Activated T-helper 1 cell treated with anti-CD3 and anti-CD28 coated beads, Interleukin-12 subunit alpha, Interleukin-12 subunit beta, Interleukin-2, Interleukin-4 antibody, amounts not matched to agents 30 ng/mL and 10 ng/mL and 1 ng/mL, durations not matched to agents 14 hours and 24 hours and 36 hours (primary cell): ENCODE results near the gene SYT17. TPM values are rescaled to one million over a fixed set of nuclear protein-coding genes. Genes with fewer than 3 reads are reported as not detected.
"Not testable (repeated sequence)": the region's sequence is repeated elsewhere in the genome, so short reads cannot be mapped to it uniquely, and the experiment has no call there.

Source experiments
- DNase-seq: peaks from one replicate; pipeline ENCODE4 v3.0.0; 2021; ENCODE audit warnings: low spot score
- H3K27ac Mint-ChIP-seq: one replicate; pipeline ENCODE4 v1.8.0; 2021; ENCODE audit warnings: mild to moderate bottlenecking, mixed read lengths
- H3K27me3 Mint-ChIP-seq: one replicate; pipeline ENCODE4 v1.8.0; 2022; ENCODE audit warnings: mild to moderate bottlenecking, moderate library complexity, mixed read lengths; ENCODE audit not compliant: insufficient read depth
- H3K36me3 Mint-ChIP-seq: one replicate; pipeline ENCODE4 v1.8.0; 2021; ENCODE audit warnings: low read depth, mixed read lengths
- H3K4me1 Mint-ChIP-seq: one replicate; pipeline ENCODE4 v1.8.0; 2021; ENCODE audit warnings: low read depth, mixed read lengths
- H3K4me3 Mint-ChIP-seq: one replicate; pipeline ENCODE4 v1.8.0; 2021; ENCODE audit warnings: mild to moderate bottlenecking, moderate library complexity, mixed read lengths
- H3K9me3 Mint-ChIP-seq: one replicate; pipeline ENCODE4 v1.8.0; 2021; ENCODE audit warnings: mixed read lengths
- intact Hi-C: fragments of 100-400 bp; cut with micrococcal nuclease; formaldehyde crosslinking; loops from one replicate; pipeline ENCODE4 v1.15.1; 2024
- total RNA-seq: library from RNA; stranded (reverse); gene quantifications from 2 replicates; pipeline ENCODE4 v1.2.3, GENCODE V29; 2022

SYT17 gene
- total RNA-seq, 1 donor from 2014 or later, result 0.54 TPM

GRCh38 chr16:19183187-19183586 is 15.1 kb downstream of the SYT17 start:
- intact Hi-C loops, result loop anchor here (5.0 kb wide), 1 partner anchor 194 kb away; no protein-coding TSS in a partner anchor
- DNase-seq, result no peak
- Mint-ChIP-seq H3K4me3 (no peak overlapping the region), H3K9me3 (peaks cover 3% of the 10 kb centered on the region), H3K27me3 (no peaks in the 10 kb centered on the region), H3K36me3 (no peaks in the 10 kb centered on the region), H3K27ac (no peak overlapping the region), H3K4me1 (no peaks in the 10 kb centered on the region)

DNA sequence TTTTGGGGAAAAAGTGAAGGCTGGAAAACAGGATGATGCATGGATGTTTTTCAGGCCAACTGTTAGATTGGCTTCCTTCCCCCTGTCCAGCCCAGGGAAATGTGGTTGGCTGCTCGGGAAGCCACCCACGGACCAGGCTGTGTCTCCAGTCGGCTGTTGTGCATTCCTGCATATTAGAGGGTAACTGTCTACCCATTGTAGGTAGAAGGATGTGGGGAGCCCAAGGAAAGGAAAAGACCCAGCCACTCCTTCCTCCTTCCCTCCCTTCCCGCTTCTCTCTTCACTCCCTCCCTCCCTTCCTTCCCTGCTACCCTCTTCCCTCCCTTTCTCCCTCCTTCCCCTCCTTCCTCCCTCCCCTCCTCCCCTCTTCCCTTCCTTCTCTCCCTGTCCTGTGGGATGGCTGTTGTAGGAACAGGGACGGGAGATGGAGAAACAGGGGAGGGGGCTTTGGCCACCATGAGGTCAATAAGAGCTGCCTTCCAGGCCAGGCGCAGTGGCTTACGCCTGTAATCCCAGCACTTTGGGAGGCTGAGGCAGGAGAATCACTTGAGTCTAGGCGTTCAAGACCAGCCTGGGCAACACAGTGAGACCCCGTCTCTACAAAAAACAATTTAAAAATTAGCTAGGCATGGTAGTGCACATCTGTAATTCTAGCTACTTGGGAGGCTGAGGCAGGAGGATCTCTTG is 16.9 kb downstream of the SYT17 start:
- Mint-ChIP-seq H3K9me3 (peaks cover 3% of the 10 kb centered on the region), H3K4me3 (no peak overlapping the region), H3K27ac (no peak overlapping the region), H3K4me1 (no peaks in the 10 kb centered on the region), H3K36me3 (no peaks in the 10 kb centered on the region), H3K27me3 (no peaks in the 10 kb centered on the region)
- DNase-seq, result no peak
- intact Hi-C loops, result loop anchor here (5.0 kb wide), 1 partner anchor 192 kb away; no protein-coding TSS in a partner anchor

DNA sequence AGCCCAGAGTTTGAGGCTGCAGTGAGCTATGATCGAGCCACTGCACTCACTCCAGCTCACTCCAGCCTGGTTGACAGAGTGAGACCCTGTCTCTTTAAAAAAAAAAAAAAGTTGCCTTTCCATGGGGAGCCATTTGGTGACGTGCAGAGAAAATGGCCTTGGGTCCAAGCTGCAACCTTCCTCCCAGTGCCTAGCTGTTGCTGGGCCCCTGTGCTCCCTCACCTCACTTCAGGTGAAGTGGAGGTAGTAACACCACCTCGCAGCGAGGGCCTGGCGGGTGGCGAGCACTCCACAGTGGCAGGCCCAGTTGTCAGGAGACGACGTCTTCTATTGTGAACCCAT is 17.4 kb downstream of the SYT17 start:
- H3K27ac Mint-ChIP-seq, result no peak overlapping the region
- intact Hi-C loops, result no loop called here
- no peaks in the 10 kb centered on the region for H3K27me3 Mint-ChIP-seq
- no peak for DNase-seq
- peaks cover 3% of the 10 kb centered on the region for H3K4me1 Mint-ChIP-seq
- no peak overlapping the region for H3K4me3 Mint-ChIP-seq
- no peaks in the 10 kb centered on the region for H3K36me3 Mint-ChIP-seq
- H3K9me3 Mint-ChIP-seq, result peaks cover 3% of the 10 kb centered on the region

- no peak for DNase-seq
- Mint-ChIP-seq H3K4me1 (peaks cover 5% of the 10 kb centered on the region), H3K36me3 (no peaks in the 10 kb centered on the region), H3K27me3 (no peaks in the 10 kb centered on the region), H3K27ac (no peak overlapping the region), H3K9me3 (peaks cover 3% of the 10 kb centered on the region), H3K4me3 (no peak overlapping the region)
- intact Hi-C loops, result no loop called here
Measured at GRCh38 chr16:19186408-19186807, 18.4 kb downstream of the SYT17 start.

DNA sequence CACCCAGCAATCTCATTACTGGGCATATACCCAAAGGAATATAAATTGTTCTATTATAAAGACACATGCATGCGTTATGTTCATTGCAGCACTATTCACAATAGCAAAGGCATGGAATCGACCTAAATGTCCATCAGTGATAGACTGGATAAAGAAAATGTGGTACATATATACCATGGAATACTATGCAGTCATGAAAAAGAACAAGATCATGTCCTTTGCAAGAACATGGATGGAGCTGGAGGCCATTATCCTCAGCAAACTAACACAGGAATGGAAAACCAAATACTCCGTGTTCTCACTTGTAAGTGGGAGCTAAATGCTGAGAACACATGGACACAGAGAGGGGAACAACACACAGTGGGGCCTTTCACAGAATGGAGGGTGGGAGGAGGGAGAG is 19.9 kb downstream of the SYT17 start:
- H3K36me3 Mint-ChIP-seq, intact Hi-C loops, H3K27me3 Mint-ChIP-seq, H3K9me3 Mint-ChIP-seq, H3K4me3 Mint-ChIP-seq, H3K27ac Mint-ChIP-seq, DNase-seq, H3K4me1 Mint-ChIP-seq: not testable (repeated sequence)

DNA sequence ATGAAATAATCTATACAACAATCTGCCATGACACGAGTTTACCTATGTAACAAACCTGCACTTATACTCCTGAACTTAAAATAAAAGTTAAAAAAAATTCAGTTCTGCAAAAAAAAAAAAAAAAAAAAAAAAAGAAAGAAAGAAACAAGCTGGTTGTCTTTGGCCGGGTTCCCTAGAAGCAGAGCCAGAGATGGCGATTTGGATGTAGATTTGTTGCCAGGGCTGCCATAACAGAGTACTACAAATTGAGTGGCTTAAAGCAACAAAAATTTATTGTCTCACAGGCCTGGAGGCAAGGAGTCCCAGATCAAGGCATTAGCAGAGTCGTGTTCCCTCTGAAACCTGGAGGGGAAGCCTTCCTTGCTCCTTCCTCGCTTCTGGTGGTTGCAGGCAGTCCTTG is 20.4 kb downstream of the SYT17 start:
- Mint-ChIP-seq H3K4me1 (peaks cover 5% of the 10 kb centered on the region), H3K36me3 (no peaks in the 10 kb centered on the region), H3K9me3 (peaks cover 3% of the 10 kb centered on the region), H3K4me3 (no peak overlapping the region), H3K27ac (no peak overlapping the region), H3K27me3 (no peaks in the 10 kb centered on the region)
- intact Hi-C loops, result no loop called here
- DNase-seq, result no peak

- H3K9me3 Mint-ChIP-seq, result peaks cover 3% of the 10 kb centered on the region
- H3K27ac Mint-ChIP-seq, result no peak overlapping the region
- H3K4me1 Mint-ChIP-seq, result peaks cover 5% of the 10 kb centered on the region
- intact Hi-C loops, result no loop called here
- DNase-seq, result no peak
- no peak overlapping the region for H3K4me3 Mint-ChIP-seq
- H3K27me3 Mint-ChIP-seq, result no peaks in the 10 kb centered on the region
- H3K36me3 Mint-ChIP-seq, result no peaks in the 10 kb centered on the region
Measured at GRCh38 chr16:19192865-19193264, 24.8 kb downstream of the SYT17 start.

DNA sequence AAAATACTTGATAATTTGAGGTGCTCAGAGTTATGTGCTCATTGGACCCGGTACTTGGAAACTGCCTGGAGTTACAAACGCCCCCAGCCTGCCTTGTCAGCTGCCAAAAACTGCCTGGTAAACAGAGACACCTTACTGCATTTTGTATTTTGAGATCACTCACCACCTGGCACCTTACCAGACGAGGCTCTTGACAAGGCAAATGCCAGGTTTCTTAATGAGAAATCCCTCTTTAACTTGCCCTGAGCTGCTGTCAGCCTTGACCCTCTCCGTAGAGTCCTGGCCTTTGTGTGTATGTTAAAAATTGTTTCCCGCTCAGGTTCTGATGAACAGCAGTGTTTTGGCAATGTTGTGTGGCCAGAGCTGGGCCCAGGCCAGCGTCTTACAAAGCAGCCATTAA is 28.8 kb downstream of the SYT17 start:
- no peaks in the 10 kb centered on the region for H3K36me3 Mint-ChIP-seq
- H3K27me3 Mint-ChIP-seq, result peaks cover 2% of the 10 kb centered on the region
- H3K4me1 Mint-ChIP-seq, result no peaks in the 10 kb centered on the region
- peaks cover 11% of the 10 kb centered on the region for H3K9me3 Mint-ChIP-seq
- no peak overlapping the region for H3K27ac Mint-ChIP-seq
- intact Hi-C loops, result no loop called here
- DNase-seq, result no peak
- no peak overlapping the region for H3K4me3 Mint-ChIP-seq

GRCh38 chr16:19203374-19203966 is 35.4 kb downstream of the SYT17 start:
- Mint-ChIP-seq H3K9me3 (peaks cover 17% of the 10 kb centered on the region), H3K4me3 (no peak overlapping the region), H3K27ac (no peak overlapping the region), H3K27me3 (peaks cover 3% of the 10 kb centered on the region), H3K4me1 (no peaks in the 10 kb centered on the region), H3K36me3 (no peaks in the 10 kb centered on the region)
- no peak for DNase-seq
- intact Hi-C loops, result no loop called here

DNA sequence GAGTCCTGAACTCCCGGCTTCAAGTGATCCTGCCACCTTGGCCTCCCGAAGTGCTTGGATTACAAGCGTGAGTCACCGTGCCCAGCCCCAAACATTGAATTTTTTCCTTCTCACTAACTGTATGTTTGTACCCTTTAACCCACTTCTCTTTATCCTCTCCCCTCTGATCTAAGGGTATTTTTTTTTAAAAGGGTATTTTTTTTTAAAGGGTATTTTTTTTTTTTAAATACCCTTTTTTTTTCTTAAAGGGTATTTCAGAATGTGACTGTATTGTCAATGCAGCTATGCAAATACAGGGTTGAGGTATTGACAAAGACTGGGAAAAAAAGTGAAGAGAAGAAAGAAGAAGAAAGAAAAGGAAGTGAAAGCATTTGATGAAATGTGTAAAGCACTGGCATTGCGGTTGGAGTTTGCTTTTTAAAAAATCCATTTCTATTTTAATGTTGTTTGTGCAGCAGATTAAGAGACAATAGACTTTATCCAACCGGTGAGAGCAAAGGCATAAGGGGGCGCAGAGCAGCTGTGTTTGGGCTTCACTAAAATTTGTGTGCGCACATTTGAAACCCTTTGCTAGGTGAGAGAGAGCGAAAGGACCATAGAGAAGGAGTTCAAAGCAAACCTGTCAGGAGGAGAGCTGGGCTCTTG is 42.4 kb downstream of the SYT17 start:
- no peak overlapping the region for H3K4me3 Mint-ChIP-seq
- no peak for DNase-seq
- H3K4me1 Mint-ChIP-seq, result no peaks in the 10 kb centered on the region
- H3K9me3 Mint-ChIP-seq, result no peaks in the 10 kb centered on the region
- peaks cover 1% of the 10 kb centered on the region for H3K27me3 Mint-ChIP-seq
- no peaks in the 10 kb centered on the region for H3K36me3 Mint-ChIP-seq
- intact Hi-C loops, result no loop called here
- H3K27ac Mint-ChIP-seq, result no peak overlapping the region

GRCh38 chr16:19210968-19211367 is 42.9 kb downstream of the SYT17 start:
- H3K36me3 Mint-ChIP-seq, result no peaks in the 10 kb centered on the region
- no peak overlapping the region for H3K27ac Mint-ChIP-seq
- peaks cover 1% of the 10 kb centered on the region for H3K27me3 Mint-ChIP-seq
- DNase-seq, result no peak
- no peaks in the 10 kb centered on the region for H3K4me1 Mint-ChIP-seq
- H3K4me3 Mint-ChIP-seq, result no peak overlapping the region
- intact Hi-C loops, result no loop called here
- H3K9me3 Mint-ChIP-seq, result no peaks in the 10 kb centered on the region

DNA sequence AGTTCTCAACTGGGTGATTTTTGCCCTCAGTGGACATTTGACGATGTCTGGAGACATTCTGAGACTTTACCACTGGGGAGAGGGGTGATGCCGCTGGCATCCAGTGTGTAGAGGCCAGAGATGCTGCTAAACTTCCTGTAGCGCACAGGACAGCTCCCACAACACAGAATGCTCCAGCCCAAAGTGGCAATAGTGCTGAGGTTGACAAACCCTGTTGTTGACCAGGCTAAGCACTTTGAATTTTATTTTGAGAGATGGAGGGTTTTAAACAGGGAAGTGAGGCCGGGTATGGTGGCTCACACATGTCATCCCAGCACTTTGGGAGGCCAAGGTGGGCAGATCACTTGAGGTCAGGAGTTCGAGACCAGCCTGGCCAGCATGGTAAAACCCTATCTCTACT is 44.0 kb downstream of the SYT17 start:
- H3K4me1 Mint-ChIP-seq, result no peaks in the 10 kb centered on the region
- H3K36me3 Mint-ChIP-seq, result no peaks in the 10 kb centered on the region
- peaks cover 1% of the 10 kb centered on the region for H3K27me3 Mint-ChIP-seq
- peaks cover 3% of the 10 kb centered on the region for H3K9me3 Mint-ChIP-seq
- intact Hi-C loops, result no loop called here
- H3K27ac Mint-ChIP-seq, result no peak overlapping the region
- DNase-seq, result no peak
- H3K4me3 Mint-ChIP-seq, result no peak overlapping the region

DNA sequence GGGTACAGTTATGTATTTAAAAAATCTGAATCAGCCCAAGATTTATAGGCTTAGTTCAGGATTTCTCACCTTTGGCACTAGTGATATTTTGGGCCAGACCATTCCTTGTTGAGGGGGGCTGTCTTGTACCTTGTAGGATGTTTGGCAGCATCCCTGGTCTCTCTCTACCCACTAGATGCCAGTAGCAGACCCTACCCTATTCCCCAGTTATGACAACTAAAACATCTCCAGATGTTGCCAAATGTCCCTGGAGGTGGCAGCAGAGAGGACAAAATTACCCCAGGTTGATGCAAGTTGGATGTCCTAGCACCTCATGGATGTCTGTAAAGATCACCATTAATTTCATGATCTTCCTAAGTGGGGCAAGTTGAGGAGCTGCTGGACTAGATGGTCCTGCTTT is 45.8 kb downstream of the SYT17 start:
- intact Hi-C loops, result loop anchor here (1.0 kb wide), 1 partner anchor 161 kb away; no protein-coding TSS in a partner anchor
- H3K27ac Mint-ChIP-seq, result no peak overlapping the region
- H3K4me3 Mint-ChIP-seq, result no peak overlapping the region
- peaks cover 5% of the 10 kb centered on the region for H3K9me3 Mint-ChIP-seq
- H3K27me3 Mint-ChIP-seq, result no peaks in the 10 kb centered on the region
- H3K4me1 Mint-ChIP-seq, result no peaks in the 10 kb centered on the region
- no peak for DNase-seq
- H3K36me3 Mint-ChIP-seq, result no peaks in the 10 kb centered on the region
